Fibroblast of skin of back (primary cell): ENCODE measurements around the gene AHNAK.
A peak's percentile ranks its signal among the peaks of the same experiment; 100 is the strongest.

Experiments
- DNase-seq: peaks from one replicate; pipeline ENCODE4 v3.0.0-alpha.2; 2013

Gene AHNAK

GRCh38 chr11:62534779-62535545, 11.6 kb downstream of the AHNAK start:
- DNase-seq: no peak

- DNase-seq: no peak
Observed at GRCh38 chr11:62532096-62532495, 14.5 kb downstream of the AHNAK start.

GRCh38 chr11:62516736-62517371, 29.8 kb downstream of the AHNAK start:
- no peak for DNase-seq

GRCh38 chr11:62514151-62514550, 32.5 kb downstream of the AHNAK start:
- DNase-seq: no peak

GRCh38 chr11:62513626-62514025, 33.0 kb downstream of the AHNAK start:
- DNase-seq: no peak

- no peak for DNase-seq
Observed at GRCh38 chr11:62512961-62513360, 33.6 kb downstream of the AHNAK start.

GRCh38 chr11:62508336-62509058, 38.1 kb downstream of the AHNAK start:
- peak; percentile 68 for DNase-seq

- DNase-seq: no peak
Observed at GRCh38 chr11:62507125-62507422, 39.5 kb downstream of the AHNAK start.

- no peak for DNase-seq
Observed at GRCh38 chr11:62506413-62507124, 40.0 kb downstream of the AHNAK start.

GRCh38 chr11:62505440-62506091, 41.0 kb downstream of the AHNAK start:
- no peak for DNase-seq

GRCh38 chr11:62505059-62505439, 41.6 kb downstream of the AHNAK start:
- no peak for DNase-seq

- no peak for DNase-seq
Observed at GRCh38 chr11:62504158-62504973, 42.2 kb downstream of the AHNAK start.

GRCh38 chr11:62502030-62502730, 44.4 kb downstream of the AHNAK start:
- DNase-seq: no peak

- no peak for DNase-seq
Observed at GRCh38 chr11:62501432-62501891, 45.1 kb downstream of the AHNAK start.

GRCh38 chr11:62500650-62501030, 46.0 kb downstream of the AHNAK start:
- no peak for DNase-seq

GRCh38 chr11:62499944-62500649, 46.5 kb downstream of the AHNAK start:
- DNase-seq: no peak

GRCh38 chr11:62499311-62499943, 47.2 kb downstream of the AHNAK start:
- DNase-seq: peak; percentile 80

- DNase-seq: no peak
Observed at GRCh38 chr11:62498492-62499286, 47.9 kb downstream of the AHNAK start.

GRCh38 chr11:62498031-62498430, 48.6 kb downstream of the AHNAK start:
- DNase-seq: no peak
